Cerebellar cortex (tissue), 1 donor: ENCODE data around the gene SGTA.

Experiments used
- DNase-seq: peaks from one replicate; pipeline ENCODE4 v3.0.0-alpha.2; 2015; ENCODE audit warnings: low spot score

The SGTA gene

DNA sequence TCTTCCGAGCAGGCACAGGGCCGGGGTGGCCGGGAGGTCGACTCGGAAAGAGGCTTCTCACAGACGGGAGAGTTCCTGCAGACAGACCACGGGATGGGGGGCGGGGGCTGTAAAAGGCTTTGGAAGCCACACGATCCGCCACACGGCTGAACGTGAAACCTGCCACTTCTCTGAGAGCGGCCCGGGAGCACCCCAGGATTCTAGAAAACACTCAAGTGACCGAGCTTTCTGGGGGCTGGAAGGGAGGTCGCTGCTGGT, 27.7 kb downstream of the SGTA start:
- DNase-seq: no peak

- DNase-seq: no peak
Measured at GRCh38 chr19:2754659-2755447, 28.2 kb downstream of the SGTA start.

GRCh38 chr19:2751438-2751830, 31.6 kb downstream of the SGTA start:
- no peak for DNase-seq

- DNase-seq: no peak
Measured at GRCh38 chr19:2750808-2751437, 32.1 kb downstream of the SGTA start.

GRCh38 chr19:2747349-2747748, 35.7 kb downstream of the SGTA start:
- DNase-seq: no peak

GRCh38 chr19:2744113-2744512, 39.0 kb downstream of the SGTA start:
- DNase-seq: no peak

- DNase-seq: no peak
Measured at GRCh38 chr19:2743099-2743498, 40.0 kb downstream of the SGTA start.

DNA sequence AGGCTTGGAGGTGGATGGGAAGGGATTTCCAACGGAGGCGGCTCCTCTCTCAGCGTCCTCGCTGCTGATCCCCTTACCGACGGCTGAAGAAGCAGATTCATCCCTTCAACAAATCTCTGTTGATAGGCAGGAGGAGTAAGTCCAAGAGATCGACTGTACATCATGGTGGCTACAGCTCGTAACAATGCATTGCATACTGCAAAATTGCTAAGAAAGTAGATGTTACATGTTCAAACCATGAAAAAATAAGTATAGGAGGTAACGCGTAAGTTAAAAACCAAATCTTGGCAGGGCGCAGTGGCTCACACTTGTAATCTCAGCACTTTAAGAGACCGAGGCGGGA, 42.8 kb downstream of the SGTA start:
- no peak for DNase-seq

- peak; percentile 98 for DNase-seq
Measured at GRCh38 chr19:2739602-2740313, 43.3 kb downstream of the SGTA start, which contains the start of gene SLC39A3. SLC39A3 (minus strand) TSS chr19:2740017; CDS start chr19:2737257, 2,760 bp downstream.

DNA sequence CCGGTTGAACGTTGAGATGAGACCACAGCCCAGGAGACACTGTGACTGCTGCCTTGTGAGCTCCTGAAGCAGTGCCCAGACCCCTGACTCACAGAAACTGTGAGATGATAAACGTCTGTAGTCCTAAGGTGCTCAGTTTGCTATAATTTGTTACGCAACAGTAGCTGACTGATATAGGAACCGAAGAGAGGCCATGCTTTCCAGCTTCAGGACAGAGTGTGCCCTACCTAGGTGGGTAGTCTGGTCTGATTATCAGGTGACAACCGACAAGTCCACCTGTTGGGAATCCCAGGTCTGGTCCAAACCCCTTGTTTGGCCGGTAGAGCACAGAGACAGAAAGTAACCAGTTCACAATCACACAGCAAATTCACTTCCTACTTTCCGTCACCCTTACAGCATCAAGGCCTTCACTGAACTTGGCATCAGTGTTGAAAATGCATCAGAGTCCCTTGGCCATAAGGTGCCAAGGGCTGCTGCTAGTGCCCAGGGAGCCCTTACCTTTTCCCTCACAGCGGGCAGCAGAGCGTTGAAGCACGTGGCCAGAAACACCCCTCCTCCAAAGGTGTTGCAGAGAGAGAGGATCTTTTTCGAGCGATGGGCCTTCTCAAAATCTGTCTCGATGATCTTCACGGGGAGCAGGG, 46.4 kb downstream of the SGTA start:
- DNase-seq: no peak

GRCh38 chr19:2735374-2735773, 47.7 kb downstream of the SGTA start:
- no peak for DNase-seq

DNA sequence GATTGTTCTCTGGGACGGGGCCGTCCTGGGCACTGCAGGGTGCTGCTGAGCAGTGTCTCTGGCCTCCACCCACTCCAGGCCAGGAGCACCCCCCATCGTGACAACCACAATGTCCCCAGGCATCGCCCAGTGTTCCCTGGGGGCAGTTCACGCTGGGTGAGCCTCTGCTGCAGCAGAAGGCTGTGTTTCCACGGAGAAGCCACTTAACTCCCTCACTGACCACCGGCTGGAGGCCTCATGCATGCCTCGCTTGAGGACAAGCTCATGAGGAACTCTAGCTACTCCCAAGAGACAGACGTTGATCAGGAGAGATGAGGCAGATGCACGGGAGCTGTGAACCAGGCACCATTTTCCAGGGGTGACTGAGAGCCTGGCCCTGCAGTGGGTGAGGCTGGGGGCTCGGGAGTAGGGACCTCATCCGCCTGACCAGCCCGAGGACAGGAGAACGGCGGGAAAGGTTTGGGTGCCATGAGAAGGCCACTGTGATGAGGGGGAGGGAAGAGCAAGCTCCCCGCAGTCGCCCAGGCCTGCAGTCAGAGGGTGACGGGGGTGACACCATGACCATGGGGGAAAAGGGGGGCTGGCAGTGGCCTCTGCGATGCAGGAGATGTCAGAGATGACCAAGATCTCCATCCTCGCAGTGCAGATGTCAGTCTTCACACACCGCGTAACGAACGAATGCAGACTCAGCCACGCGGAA, 48.3 kb downstream of the SGTA start:
- DNase-seq: no peak

DNA sequence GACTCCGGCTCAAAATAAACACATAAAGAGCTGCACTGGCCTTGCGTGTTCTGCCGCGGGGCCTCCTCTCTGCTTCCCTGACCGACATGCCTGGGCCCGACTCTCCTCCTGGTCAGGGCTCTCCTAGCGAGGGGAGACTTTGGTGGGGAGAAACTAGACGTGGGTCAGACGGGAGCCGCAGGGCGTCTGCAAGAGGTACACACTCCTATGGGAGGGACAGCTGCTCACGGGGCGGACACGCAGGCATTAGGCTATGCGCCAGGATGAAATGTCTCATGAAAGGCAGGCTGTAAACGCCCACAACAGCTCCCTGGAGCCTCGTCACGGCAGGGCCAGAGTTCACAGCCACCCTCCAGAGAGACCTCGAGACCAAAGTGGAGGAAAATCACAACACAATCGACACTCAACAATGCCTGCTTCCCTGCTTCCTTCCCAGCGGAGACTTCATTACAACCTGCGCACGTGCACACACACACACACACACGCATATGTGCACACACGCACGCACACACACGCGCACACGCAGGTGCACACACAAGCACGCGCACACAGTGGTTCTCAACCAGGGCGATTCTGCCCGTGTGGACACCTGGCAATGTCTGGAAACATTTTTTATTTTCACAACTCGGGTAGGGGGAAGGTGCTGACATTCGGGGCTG, 49.0 kb downstream of the SGTA start:
- DNase-seq: no peak

DNA sequence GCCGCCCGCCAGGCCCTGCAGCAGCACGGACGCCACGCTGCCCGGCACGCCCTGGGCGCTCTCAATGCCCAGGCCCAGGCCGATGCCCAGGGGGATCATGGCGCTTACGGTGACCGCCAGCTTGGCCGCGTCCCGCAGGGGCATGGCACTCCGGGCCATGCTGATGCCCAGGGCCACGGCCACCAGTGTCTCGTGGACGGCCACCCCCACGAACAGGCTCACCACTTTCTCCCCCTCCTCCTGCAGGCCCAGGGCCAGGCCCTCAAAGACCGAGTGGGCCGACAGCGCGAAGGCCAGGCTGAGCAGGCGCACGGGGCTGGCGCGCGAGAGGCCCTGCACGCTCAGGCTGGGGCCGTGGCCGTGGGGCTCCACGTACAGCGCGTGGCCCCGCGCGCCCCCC, 50.2 kb downstream of the SGTA start:
- no peak for DNase-seq

DNA sequence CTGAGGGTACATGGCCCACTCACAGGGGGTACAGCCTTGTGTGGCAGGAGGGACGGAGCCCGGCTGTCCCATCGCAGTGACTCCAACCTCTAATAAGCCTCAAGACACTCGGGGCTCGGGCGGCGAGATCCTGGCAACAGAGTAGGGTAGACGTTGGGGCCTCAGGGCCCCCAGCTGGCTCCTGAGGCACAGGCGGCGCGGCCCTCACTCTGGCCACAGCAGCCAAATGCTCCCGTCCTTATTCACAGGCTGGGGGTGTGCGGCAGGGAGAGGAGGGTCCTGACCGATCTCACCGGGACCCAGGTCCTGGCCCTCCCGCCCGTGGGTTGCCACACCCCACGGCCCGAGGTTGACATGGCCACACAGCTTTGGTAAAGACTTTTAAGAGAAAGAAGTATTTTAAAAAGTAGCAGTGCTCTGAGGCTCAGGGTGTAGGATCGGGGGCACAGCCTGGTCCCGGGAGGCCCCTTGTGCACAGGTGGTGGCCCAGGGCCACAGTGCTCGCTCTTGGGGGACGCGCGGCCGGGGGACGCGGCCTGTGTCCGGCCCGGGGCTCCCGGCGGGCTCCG, 50.8 kb downstream of the SGTA start:
- no peak for DNase-seq

DNA sequence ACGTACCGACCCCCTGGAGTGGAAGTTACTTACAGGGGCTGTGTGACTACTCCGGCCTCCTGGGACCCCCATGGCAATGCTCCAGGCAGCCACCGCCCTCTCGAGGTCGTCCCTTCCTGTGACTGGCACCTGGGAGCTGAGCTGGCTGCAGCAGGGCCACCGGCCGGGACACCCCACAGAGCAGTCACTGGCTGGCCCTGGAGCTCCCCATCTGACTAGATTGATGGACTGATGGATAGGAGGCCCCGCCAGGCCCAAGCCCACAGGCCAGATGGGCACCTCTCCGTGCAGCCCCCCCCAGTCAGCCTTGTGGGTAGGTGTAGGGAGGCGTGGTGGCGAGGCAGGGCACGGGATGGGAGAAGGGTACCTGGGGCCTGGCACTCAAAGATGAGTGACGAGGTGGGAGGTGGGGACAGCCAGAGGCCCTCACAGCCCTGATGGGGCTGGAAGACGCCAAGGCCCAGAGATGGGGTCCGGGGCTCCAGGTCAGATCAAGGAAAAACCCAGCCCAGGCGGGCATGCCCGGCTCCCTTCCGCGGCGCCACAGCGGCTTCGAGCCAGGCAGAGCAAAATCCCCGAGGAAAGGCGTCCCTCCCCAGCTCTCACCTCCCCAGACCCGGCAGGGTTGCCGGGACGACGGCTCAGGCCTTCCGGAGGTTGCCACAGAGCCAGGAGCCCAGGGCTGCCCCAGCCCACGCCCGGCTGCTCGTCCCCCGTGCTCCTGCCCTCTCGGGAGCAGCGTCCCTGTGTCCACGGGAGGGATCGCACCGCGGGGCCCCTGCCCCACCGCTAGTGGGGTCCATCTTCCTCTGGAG, 51.7 kb downstream of the SGTA start:
- no peak for DNase-seq

DNA sequence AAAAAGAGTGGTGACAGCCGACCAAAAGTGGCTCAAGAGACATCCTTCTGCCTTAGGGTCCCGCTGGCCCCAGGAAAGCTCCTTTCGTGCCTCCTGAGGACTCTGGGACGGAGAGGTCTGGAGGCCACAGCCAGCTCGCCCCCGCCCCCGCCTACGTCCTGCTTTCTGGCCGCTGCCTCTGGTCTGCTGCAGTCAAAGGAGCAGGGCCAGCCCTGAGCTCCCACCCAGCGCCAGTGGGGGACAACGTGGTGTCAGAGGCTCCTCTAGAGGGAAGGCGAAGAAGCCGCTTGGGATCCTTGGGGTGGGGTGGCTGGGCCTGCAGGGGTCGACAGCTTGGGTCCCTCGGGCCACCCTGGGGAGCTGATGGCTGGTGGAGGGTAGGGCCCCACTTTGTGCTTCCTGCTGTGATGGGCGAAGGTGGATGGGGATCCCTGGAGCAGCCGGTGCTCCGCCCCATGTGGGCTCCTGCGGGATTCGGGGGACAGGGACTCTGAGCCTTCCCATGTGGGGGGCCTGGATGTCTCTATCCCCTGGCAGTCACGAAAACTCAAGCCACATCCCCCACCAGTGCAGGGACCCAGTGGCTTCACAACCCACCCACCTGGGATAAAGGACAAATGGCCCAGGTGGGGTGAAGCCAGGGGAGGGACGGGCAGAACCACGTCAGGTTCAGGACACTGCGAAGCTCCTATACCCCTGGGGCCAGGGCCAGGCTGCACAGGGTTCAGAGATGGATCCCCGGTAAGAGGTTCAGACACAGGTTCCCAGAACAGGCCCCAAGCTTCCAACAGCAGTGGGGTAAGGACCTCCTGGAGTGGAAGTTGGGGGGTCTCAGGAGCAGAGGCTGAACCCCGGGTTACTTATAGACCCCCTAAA, 52.9 kb downstream of the SGTA start:
- DNase-seq: no peak

DNA sequence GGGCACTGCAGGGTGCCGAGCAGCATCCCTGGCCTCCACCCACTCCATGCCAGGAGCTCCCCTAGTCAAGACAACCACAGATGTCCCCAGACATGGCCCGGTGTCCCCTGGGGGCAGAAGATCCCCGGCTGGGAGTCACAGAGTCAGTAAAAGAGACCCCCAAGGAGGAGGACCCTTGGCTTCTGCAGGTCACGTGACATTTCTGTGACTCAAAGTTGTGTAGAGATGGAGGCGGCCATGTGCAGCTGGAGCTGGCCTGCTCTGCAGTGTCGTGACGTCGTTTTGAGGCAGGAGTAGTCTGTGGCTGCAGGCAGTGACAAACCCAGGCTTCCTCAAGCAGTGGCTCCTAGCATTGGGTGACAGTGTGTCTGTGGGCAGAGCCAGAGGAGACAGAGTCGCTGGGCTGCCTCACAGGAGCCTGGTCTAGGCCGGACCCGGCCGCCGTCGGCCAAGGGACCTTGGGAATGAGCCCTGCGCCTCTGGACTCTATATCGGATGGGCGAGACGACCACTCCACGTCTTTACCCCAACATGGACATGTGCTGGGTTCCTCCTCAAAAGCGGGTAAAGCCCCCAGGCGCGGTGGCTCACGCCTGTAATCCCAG, 54.2 kb downstream of the SGTA start:
- DNase-seq: no peak

DNA sequence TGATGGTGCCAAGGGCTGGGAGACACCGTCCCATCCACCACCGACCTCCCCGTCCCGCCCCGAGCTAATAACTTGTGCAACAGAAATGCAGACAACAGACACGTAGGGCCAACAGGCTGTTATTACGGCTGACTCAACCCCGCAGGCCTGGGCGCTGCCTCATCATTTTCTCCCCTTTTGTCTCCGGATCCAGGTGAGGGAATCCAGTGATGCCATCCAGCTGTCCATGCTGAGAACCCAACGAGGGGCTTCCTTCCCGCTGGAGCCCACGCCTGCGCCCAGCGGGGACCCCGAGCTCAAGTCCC, 55.5 kb downstream of the SGTA start:
- DNase-seq: no peak
